Islet of Langerhans (tissue), 1 donor: ENCODE measurements around the gene IMPDH1.
"Not testable (repeated sequence)": the region's sequence is repeated elsewhere in the genome, so short reads cannot be mapped to it uniquely, and the experiment has no call there.

Experiments
- FAIRE-seq: peaks from one replicate; lab custom pipeline; 2011; peaks lifted over from hg19 to GRCh38; lab: Jason Lieb, UNC

The IMPDH1 gene

GRCh38 chr7:128409596-128410450 is at the start of gene IMPDH1:
TSS of gene IMPDH1 (minus strand) at chr7:128409982. CDS start at chr7:128409901, 81 bp downstream.
- no peak for FAIRE-seq

DNA sequence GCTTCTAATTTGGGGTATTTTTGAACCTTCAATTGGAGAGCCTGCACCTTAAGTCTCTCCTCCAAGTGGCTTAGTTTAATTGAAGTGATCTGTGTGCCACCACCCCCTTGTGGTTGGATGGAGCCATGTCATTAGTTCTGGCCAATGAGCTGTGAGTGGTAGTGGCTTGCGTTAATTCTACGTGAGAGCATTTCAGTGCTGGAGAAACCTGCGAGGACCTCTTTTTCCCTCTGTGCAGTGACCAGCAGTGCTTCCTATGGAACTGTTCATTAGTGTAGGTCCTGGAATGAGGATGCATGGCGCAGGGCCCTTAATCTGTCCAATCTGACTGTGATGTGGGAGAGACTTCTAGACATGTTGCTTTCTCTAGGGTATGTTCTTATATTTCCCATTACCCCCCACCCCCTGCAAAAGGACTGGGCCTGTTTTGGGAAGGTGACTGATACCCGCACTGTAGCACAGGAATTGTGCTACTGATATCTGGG is 49.7 kb upstream of the IMPDH1 start:
- no peak for FAIRE-seq

DNA sequence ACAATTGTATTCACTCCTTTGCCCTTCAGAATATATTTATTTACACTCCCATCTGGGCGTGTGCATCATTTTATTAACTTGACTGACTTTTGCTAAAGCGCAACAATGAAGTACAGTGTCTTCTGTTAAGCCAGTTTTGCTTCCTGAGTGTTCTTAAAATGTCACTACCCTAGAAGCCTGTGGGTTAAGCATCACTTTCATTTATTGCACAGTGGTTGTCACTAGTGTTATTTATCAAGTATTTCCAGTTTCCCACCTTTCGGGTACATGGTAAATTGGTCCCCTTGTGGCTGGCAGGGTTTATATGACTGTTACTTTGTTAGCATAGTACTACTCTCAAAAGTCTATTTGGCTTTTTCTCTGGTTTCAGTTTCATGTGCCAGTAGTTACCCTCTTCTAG is 49.2 kb upstream of the IMPDH1 start:
- FAIRE-seq = no peak

DNA sequence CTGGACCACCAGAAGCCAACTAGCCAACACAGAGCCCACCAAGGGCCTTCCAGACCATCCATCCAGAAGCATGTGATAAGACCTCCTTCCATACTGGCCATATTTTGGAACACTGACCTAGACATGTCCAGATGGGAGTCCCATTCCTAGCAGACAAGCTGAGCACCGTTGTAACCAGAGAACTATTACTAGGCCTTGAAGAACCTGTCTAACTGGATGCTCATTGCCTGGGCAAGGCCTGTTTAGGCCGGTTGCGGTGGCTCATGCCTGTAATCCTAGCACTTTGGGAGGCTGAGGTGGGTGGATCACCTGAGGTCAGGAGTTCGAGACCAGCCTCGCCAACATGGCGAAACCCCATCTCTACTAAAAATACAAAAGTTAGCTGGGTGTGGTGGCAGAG is 47.6 kb upstream of the IMPDH1 start:
- FAIRE-seq = not testable (repeated sequence)

GRCh38 chr7:128456255-128456725 is 46.5 kb upstream of the IMPDH1 start:
- no peak for FAIRE-seq

- FAIRE-seq = no peak
Measured at GRCh38 chr7:128455543-128456254, 45.9 kb upstream of the IMPDH1 start, which contains the start of gene HILPDA. TSS of gene HILPDA (plus strand) at chr7:128455878. CDS start at chr7:128457269, 1,391 bp downstream.

DNA sequence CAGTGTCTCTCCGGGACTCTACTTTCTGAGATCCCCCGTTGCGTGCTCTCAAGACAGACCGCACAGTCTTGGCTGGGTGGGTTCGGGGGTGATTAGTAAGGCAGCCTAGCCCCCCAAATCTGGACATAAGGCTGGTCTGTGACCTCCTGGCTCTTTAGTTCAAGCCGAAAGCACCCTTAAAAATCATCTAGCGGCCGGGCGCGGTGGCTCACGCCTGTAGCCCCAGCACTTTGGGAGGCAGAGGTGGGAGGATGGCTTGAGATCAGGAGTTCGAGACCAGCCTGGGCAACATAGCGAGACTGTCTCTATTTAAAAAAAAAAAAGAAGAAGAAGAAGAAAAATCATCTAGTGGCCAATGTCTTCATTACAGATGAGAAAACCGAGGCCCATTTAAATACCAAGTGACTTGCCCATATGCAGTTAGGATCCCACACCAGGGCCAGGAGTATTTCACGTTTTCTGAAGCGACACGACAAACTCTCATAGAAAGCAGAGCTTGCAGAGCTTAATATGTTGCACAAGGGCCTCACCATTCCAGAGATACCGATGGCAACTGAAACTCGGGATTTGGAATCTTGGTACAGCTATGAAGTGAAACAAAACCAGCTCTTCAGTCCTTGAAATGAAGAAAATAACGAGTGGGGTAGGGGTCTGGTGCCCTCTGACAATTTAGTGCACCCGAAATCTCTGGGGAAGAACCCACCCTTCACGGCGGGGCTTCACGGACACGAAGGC is 45.2 kb upstream of the IMPDH1 start:
- no peak for FAIRE-seq

DNA sequence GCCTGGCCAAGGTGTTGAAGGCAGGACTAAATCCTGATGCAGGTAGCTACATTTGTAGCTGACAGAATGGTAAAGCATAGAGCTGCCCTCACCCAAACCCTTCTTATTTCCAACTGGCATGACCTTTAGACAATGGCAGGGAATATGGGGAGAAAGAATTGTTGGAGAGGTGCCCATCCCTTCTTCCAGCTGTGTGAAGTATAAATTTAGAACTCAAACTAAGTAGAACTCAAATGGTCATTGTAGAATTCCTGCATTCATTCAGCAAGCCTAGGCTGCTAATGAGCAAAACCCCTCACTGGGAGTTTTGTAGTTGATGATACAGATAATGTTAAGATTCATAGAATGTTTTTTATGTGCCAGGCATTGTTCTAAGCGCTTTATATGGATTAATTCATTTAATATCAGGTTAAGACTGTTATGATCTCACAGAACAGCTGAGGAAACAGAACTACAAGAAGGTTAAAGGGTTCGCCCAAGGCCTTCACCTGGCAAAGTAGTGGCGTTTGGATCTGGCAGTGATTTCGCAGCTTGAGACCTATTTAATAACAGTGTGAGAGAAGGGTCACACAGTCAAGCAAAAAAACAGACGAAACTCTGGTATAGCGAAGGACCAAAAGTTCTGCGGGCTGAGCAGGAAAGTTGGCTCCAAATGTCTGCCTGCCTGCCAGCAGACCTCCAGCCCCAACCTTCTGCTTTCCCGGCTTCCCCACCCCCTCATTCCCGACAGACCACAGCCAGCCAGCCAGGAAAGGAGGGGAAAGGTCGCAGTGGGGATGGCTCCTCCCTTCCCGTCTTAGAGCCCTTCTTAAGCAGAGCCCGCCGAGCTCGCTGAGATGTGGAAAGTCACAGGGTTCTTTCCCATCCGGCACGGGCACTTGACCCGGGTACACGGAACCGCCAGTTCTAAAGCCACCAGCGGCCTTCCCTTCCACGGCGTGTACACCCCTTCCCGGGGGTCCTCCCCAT is 44.3 kb upstream of the IMPDH1 start:
- no peak for FAIRE-seq

- no peak for FAIRE-seq
Measured at GRCh38 chr7:128452552-128452951, 42.8 kb upstream of the IMPDH1 start.

DNA sequence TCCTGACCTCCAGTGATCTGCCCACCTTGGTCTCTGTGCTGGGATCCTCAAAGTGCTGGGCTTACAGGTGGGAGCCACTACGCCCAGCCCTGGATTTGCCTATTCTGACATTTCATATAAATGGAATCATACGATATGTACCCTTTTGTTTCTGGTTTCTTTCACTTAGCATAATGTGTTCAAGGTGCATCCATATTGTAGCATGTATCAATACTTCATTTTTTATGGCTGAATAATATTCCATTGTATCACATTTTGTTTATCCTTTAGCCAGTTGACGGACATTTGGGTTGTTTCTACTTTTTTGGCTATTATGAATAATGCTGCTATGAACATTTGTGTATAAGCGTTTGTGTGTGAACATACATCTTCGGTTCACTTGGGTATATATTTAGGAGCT is 41.1 kb upstream of the IMPDH1 start:
- no peak for FAIRE-seq

DNA sequence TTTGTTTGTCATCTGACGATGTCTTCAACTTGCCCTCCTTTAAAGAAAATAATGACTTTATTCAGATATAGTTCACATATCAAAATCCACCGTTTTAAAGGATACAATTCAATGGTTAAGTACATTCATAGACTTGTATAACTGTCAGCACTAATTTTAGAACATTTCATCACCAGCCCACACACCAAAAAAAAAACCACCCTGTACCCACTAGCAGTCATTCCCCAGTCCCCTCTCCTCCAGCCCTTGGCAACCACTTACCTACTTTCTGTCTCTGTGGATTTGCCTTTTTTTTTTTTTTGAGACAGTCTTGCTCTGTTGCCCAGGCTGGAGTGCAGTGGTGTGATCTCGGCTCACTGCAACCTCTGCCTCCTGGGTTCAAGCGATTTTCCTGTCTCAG is 40.6 kb upstream of the IMPDH1 start:
- FAIRE-seq = no peak

DNA sequence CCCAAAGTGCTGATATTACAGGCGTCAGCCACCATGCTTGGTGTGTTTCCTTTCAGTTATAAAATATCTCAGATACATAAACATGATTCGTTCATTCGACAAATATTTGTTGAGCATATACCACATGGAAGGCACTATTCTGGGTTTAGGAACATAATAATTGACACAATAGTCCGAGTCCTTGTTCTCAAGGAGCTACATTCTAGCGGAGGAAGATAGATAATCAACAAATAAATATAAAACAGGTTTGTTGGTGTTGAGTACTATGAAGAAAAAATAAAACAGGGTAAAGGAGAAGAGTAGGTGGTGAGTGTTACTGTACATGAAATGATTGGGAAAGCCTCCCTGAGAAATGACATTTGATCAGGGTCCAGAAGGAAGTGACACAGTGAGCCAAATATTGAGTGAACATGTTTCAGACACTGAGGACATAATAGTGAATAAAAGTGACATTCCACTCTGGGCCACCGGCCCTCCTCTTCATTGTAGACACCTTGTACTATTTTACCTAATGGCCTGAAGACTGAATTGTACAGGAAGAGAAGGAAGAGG is 39.0 kb upstream of the IMPDH1 start:
- FAIRE-seq = no peak

DNA sequence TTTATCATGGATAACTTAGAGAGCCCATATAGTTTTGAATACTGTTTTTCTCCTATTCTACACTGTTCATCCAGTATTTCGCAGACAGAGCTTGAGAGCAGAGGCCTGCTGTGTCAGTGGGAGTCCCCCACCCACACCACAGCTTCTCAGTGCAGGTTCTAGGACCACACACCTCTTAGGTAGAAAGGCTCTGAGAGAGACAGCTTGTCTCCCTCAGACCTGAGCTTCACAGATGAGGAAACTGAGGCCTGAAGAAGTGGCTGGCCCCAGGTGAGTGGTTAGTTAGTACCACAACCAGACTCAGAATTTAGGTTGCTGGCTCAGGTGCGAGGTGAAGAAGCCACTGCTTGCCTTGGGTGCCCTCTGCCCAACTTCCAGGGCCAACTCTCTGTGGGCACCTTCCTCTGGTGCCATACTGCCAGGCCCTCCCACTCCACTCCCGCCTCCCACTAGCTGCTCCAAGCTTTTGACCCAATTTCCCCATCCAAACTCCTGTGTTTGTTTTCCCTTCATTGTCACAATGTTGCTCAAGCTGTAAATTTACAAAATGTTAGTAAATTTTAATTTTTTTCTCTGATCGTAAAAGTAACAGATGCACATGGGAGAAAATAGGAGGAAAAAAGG is 38.3 kb upstream of the IMPDH1 start:
- no peak for FAIRE-seq

DNA sequence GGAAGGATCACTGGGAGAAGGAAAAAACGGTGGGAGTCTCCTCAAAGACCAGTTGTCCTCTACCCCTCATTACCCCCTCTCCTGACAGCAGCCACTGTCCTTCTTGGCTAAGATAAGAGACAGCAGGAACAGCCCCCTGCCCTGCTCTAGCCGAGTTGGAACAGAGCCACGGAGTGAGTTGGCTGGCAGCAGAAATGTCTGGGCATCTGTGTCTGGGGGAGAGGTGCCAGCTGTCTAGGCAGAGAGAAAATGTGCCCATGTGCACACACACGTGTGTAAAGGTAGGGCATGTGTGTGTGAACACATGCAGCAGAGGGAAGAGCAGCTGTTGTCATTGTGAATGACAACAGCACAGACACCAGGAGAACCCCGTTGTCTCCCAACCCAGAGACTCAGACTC is 36.5 kb upstream of the IMPDH1 start:
- no peak for FAIRE-seq

DNA sequence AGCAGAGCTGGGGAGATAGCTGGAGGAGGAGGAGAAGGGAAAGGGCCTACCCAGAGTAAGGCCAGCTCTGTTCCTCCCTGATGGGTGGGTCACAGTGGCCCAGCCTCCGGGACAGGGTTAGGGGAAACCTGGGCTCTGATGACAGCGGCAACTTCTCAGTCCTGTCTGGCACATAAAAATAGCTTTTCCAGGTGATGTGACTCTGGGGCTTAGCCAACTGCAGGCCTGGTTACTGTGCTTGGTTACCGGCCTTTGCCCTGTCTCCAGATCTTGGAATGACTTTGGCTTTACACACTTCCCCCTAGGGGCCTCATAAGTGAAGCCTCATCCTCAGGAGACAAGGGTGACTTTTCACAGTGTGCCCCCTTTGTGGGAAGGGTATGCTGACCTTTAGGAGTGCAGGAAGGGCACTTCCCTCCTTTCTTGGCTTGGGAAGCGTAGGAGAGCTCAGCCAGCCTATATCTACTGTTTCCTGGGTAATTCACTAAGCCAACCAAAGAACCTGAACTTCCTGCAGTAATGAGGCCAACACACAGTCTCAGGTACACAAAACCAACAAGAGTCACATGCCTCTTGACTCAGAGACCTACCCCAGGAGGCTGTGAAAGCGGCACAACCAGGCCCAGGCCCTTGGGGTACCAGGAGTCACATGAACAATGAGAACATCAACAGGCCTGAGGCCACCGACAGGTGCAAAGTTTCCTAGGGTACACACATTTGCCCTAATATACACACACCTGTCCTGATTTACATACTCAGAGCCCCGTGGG is 34.2 kb upstream of the IMPDH1 start:
- no peak for FAIRE-seq

GRCh38 chr7:128442356-128442755 is 32.6 kb upstream of the IMPDH1 start:
- no peak for FAIRE-seq

- FAIRE-seq = no peak
Measured at GRCh38 chr7:128437426-128438332, 27.9 kb upstream of the IMPDH1 start.

GRCh38 chr7:128435327-128435686 is 25.5 kb upstream of the IMPDH1 start:
- FAIRE-seq = no peak
